Kidney capillary endothelial cell (primary cell): ENCODE data around the gene CCDC92.

ENCODE experiments used
- DNase-seq: peaks from one replicate; pipeline ENCODE4 v3.0.0-alpha.2; 2018; ENCODE audit warnings: low spot score

Gene CCDC92

GRCh38 chr12:123973552-123974341, 1.1 kb upstream of the CCDC92 start:
- no peak for DNase-seq

- DNase-seq = no peak
Observed at GRCh38 chr12:123971770-123972456, 718 bp downstream of the CCDC92 start.

- DNase-seq = no peak
Observed at GRCh38 chr12:123971449-123971769, 1.2 kb downstream of the CCDC92 start.

GRCh38 chr12:123967121-123967586, 5.5 kb downstream of the CCDC92 start:
- DNase-seq = no peak

- DNase-seq = no peak
Observed at GRCh38 chr12:123966596-123966995, 6.0 kb downstream of the CCDC92 start.

- no peak for DNase-seq
Observed at GRCh38 chr12:123965382-123965781, 7.2 kb downstream of the CCDC92 start.

GRCh38 chr12:123963821-123964220, 8.8 kb downstream of the CCDC92 start:
- DNase-seq = no peak

GRCh38 chr12:123962513-123962912, 10.1 kb downstream of the CCDC92 start:
- DNase-seq = no peak

- DNase-seq = no peak
Observed at GRCh38 chr12:123961585-123962345, 10.9 kb downstream of the CCDC92 start.

- no peak for DNase-seq
Observed at GRCh38 chr12:123960856-123961255, 11.8 kb downstream of the CCDC92 start.

GRCh38 chr12:123960029-123960735, 12.4 kb downstream of the CCDC92 start:
- no peak for DNase-seq

- DNase-seq = no peak
Observed at GRCh38 chr12:123958876-123959275, 13.8 kb downstream of the CCDC92 start.

GRCh38 chr12:123958462-123958861, 14.2 kb downstream of the CCDC92 start:
- DNase-seq = no peak

GRCh38 chr12:123957196-123957595, 15.4 kb downstream of the CCDC92 start:
- DNase-seq = no peak

- no peak for DNase-seq
Observed at GRCh38 chr12:123956249-123956648, 16.4 kb downstream of the CCDC92 start.

GRCh38 chr12:123954647-123955350, 17.8 kb downstream of the CCDC92 start:
- DNase-seq = no peak

- no peak for DNase-seq
Observed at GRCh38 chr12:123952037-123952436, 20.6 kb downstream of the CCDC92 start.

GRCh38 chr12:123951467-123951866, 21.2 kb downstream of the CCDC92 start:
- DNase-seq = no peak

GRCh38 chr12:123950476-123951349, 21.9 kb downstream of the CCDC92 start:
- DNase-seq = no peak

- DNase-seq = no peak
Observed at GRCh38 chr12:123949770-123950165, 22.9 kb downstream of the CCDC92 start.
